Right cardiac atrium (tissue), 5 donors: ENCODE measurements around the gene PDGFC. TPM values are rescaled to one million over a fixed set of nuclear protein-coding genes. Genes with fewer than 3 reads are reported as not detected.
A peak's percentile ranks its signal among the peaks of the same experiment; 100 is the strongest.
"Not testable (repeated sequence)": the region's sequence is repeated elsewhere in the genome, so short reads cannot be mapped to it uniquely, and the experiment has no call there.

ENCODE experiments used
- ATAC-seq, 2 donors: fragments of 200-7000 bp; cut with Tn5 transposase; one replicate each; pipeline versions ENCODE4 v1.8.0 to v1.9.1; 2020; ENCODE audit warnings: moderate library complexity in 2 of 2, mild to moderate bottlenecking in 1 of 2
- DNase-seq, 3 donors: peaks; one replicate each; pipeline ENCODE4 v3.0.0-alpha.2; 2020
- H3K27ac ChIP-seq: one replicate; pipeline ENCODE4 v1.5.1; 2013; ENCODE audit warnings: mild to moderate bottlenecking, low read length, control low read depth, moderate library complexity
- H3K27me3 ChIP-seq: one replicate; pipeline ENCODE4 v1.6.1; 2013; ENCODE audit not compliant: control insufficient read depth, insufficient read depth
- H3K4me1 ChIP-seq: one replicate; pipeline ENCODE4 v1.6.1; 2013; ENCODE audit warnings: low read length; ENCODE audit not compliant: control insufficient read depth, insufficient read depth
- H3K4me3 ChIP-seq: one replicate; pipeline ENCODE4 v1.5.1; 2013; ENCODE audit warnings: low read length, control low read depth
- H3K9me3 ChIP-seq: one replicate; pipeline ENCODE4 v1.6.1; 2013; ENCODE audit warnings: low read length; ENCODE audit not compliant: control insufficient read depth
- WGBS: extraction: QIAGEN DNeasy Blood & Tissue Kit; methylation state at CpG from one replicate; pipeline ENCODE4 v1.1.7; 2013; 5-methylcytosine and 5-hydroxymethylcytosine counted together
- intact Hi-C, 4 donors: fragments of 100-400 bp; cut with DNase I; formaldehyde crosslinking; loops; one replicate each; pipeline versions ENCODE4 v1.11.0 to v1.14.0; 2022 to 2023
- polyA plus RNA-seq: library from polyadenylated mRNA; stranded (reverse); fragments of 200-250 nt; gene quantifications from one replicate; pipeline ENCODE4 v1.2.3, GENCODE V29; 2013
- total RNA-seq, 4 donors: library from RNA; stranded (reverse); fragmentation: NEBNext Ultra II Directional; extraction: Animal tissue kit (Norgen Biotek cat#: 25700); gene quantifications; one replicate each; pipeline ENCODE4 v1.2.1, GENCODE V29; 2021
- donor health status: healthy with polysubstance abuse.
- donor health status: DM: no; HTN: yes; CAD: no.
- donor health status: DM: no; HTN: no; CAD: no.
- donor health status: DM: no; HTN: yes; CAD: no; lungs with severe emphysema.
- donor health status: DM: yes; HTN: yes; CAD: no.

The PDGFC gene
- total and polyA plus RNA-seq, 5 donors: 6.5 to 17.9 (median 15.2) TPM

GRCh38 chr4:156933633-156934258, 37.9 kb downstream of the PDGFC start:
- no peaks in the 10 kb centered on the region for H3K4me1 ChIP-seq
- no peak overlapping the region for H3K4me3 ChIP-seq
- DNase-seq: no peak
- no peak overlapping the region for H3K27ac ChIP-seq
- no peaks in the 10 kb centered on the region for H3K27me3 ChIP-seq
- ATAC-seq: no peak
- 82% methylated on average over 5 of the region's 5 CpGs for WGBS
- no peaks in the 10 kb centered on the region for H3K9me3 ChIP-seq
- intact Hi-C loops: no loop called here

- DNase-seq, H3K4me1 ChIP-seq, intact Hi-C loops, H3K4me3 ChIP-seq, H3K9me3 ChIP-seq, H3K27ac ChIP-seq, H3K27me3 ChIP-seq, ATAC-seq: not testable (repeated sequence)
- 83% methylated on average over 2 of the region's 2 CpGs for WGBS
These were observed 39.2 kb downstream of the PDGFC start for GRCh38 chr4:156932360-156932759.

GRCh38 chr4:156931267-156931666, 40.3 kb downstream of the PDGFC start:
- no peaks in the 10 kb centered on the region for H3K9me3 ChIP-seq
- no peak overlapping the region for H3K4me3 ChIP-seq
- no peaks in the 10 kb centered on the region for H3K27me3 ChIP-seq
- WGBS: 23% methylated on average over 2 of the region's 2 CpGs
- no peak overlapping the region for H3K27ac ChIP-seq
- DNase-seq (no peak), ATAC-seq (no peak)
- no peaks in the 10 kb centered on the region for H3K4me1 ChIP-seq
- intact Hi-C loops: no loop called here

GRCh38 chr4:156929386-156930105, 42.1 kb downstream of the PDGFC start:
- intact Hi-C loops: no loop called here
- no peak for DNase-seq
- no peak for ATAC-seq
- no peak overlapping the region for H3K4me3 ChIP-seq
- no peaks in the 10 kb centered on the region for H3K9me3 ChIP-seq
- H3K27me3 ChIP-seq: no peaks in the 10 kb centered on the region
- H3K27ac ChIP-seq: no peak overlapping the region
- peaks cover 2% of the 10 kb centered on the region for H3K4me1 ChIP-seq
- 71% methylated on average over 3 of the region's 3 CpGs for WGBS

GRCh38 chr4:156924774-156925315, 46.8 kb downstream of the PDGFC start:
- H3K27me3 ChIP-seq: no peaks in the 10 kb centered on the region
- ATAC-seq (no peak), DNase-seq (no peak)
- H3K4me1 ChIP-seq: peaks cover 2% of the 10 kb centered on the region
- no peaks in the 10 kb centered on the region for H3K9me3 ChIP-seq
- intact Hi-C loops: no loop called here
- no peak overlapping the region for H3K4me3 ChIP-seq
- H3K27ac ChIP-seq: no peak overlapping the region

GRCh38 chr4:156923525-156923924, 48.1 kb downstream of the PDGFC start:
- intact Hi-C loops: no loop called here
- no peak for DNase-seq
- H3K4me3 ChIP-seq: no peak overlapping the region
- no peak overlapping the region for H3K27ac ChIP-seq
- peaks cover 2% of the 10 kb centered on the region for H3K4me1 ChIP-seq
- H3K9me3 ChIP-seq: no peaks in the 10 kb centered on the region
- ATAC-seq: no peak
- no peaks in the 10 kb centered on the region for H3K27me3 ChIP-seq
- 70% methylated on average over 1 of the region's 1 CpG for WGBS

GRCh38 chr4:156915221-156915620, 56.4 kb downstream of the PDGFC start:
- Histone ChIP-seq H3K9me3 (no peaks in the 10 kb centered on the region), H3K4me3 (no peak overlapping the region), H3K27ac (no peak overlapping the region), H3K27me3 (no peaks in the 10 kb centered on the region), H3K4me1 (no peaks in the 10 kb centered on the region)
- 89% methylated on average over 2 of the region's 2 CpGs for WGBS
- ATAC-seq (no peak), DNase-seq (no peak)
- intact Hi-C loops: no loop called here

- H3K27ac ChIP-seq: no peak overlapping the region
- H3K9me3 ChIP-seq: no peaks in the 10 kb centered on the region
- DNase-seq (no peak), ATAC-seq (no peak)
- no peak overlapping the region for H3K4me3 ChIP-seq
- no peaks in the 10 kb centered on the region for H3K4me1 ChIP-seq
- no peaks in the 10 kb centered on the region for H3K27me3 ChIP-seq
- intact Hi-C loops: no loop called here
- WGBS: 94% methylated on average over 4 of the region's 4 CpGs
These were observed 58.4 kb downstream of the PDGFC start for GRCh38 chr4:156913234-156913633.

- H3K4me3 ChIP-seq: no peak overlapping the region
- WGBS: 65% methylated on average over 2 of the region's 2 CpGs
These were observed 62.6 kb downstream of the PDGFC start for GRCh38 chr4:156909010-156909409.

GRCh38 chr4:156906325-156906724, 65.3 kb downstream of the PDGFC start:
- WGBS: 55% methylated on average over 2 of the region's 2 CpGs

More at GRCh38 chr4:156909010-156909409, 62.6 kb downstream of the PDGFC start:
- H3K9me3 ChIP-seq: no peaks in the 10 kb centered on the region
- DNase-seq (no peak), ATAC-seq (no peak)
- no peaks in the 10 kb centered on the region for H3K27me3 ChIP-seq
- no peaks in the 10 kb centered on the region for H3K4me1 ChIP-seq
- intact Hi-C loops: loop anchor here in 1 of 4 donors (10.0 kb wide), 1 partner anchor 644 kb away; no protein-coding TSS in a partner anchor
- no peak overlapping the region for H3K27ac ChIP-seq

GRCh38 chr4:156901871-156902270, 69.7 kb downstream of the PDGFC start:
- intact Hi-C loops: loop anchor here in 1 of 4 donors (10.0 kb wide), 1 partner anchor 637 kb away; no protein-coding TSS in a partner anchor
- Histone ChIP-seq H3K9me3 (no peaks in the 10 kb centered on the region), H3K27me3 (no peaks in the 10 kb centered on the region), H3K4me3 (no peak overlapping the region), H3K27ac (no peak overlapping the region), H3K4me1 (no peaks in the 10 kb centered on the region)
- DNase-seq: no peak
- ATAC-seq: peak in 1 of 2 donors; percentile 31
- WGBS: 79% methylated on average over 3 of the region's 3 CpGs

More at GRCh38 chr4:156906325-156906724, 65.3 kb downstream of the PDGFC start:
- no peak overlapping the region for H3K27ac ChIP-seq
- H3K9me3 ChIP-seq: no peaks in the 10 kb centered on the region
- intact Hi-C loops: loop anchor here in 1 of 4 donors (10.0 kb wide), 1 partner anchor 642 kb away; no protein-coding TSS in a partner anchor
- H3K27me3 ChIP-seq: no peaks in the 10 kb centered on the region
- no peak overlapping the region for H3K4me3 ChIP-seq
- no peak for DNase-seq
- ATAC-seq: no peak
- H3K4me1 ChIP-seq: no peaks in the 10 kb centered on the region
